ENCODE measurements around the gene RHOB. TPM values are rescaled to one million over a fixed set of nuclear protein-coding genes. Genes with fewer than 3 reads are reported as not detected.
A peak's percentile ranks its signal among the peaks of the same experiment; 100 is the strongest.

Gene RHOB
- total and polyA plus RNA-seq, 2 of the 13 experiments (the other 11 are each of a cell fraction or from before 2014, with no cell fraction given): 192 to 268 TPM

DNA sequence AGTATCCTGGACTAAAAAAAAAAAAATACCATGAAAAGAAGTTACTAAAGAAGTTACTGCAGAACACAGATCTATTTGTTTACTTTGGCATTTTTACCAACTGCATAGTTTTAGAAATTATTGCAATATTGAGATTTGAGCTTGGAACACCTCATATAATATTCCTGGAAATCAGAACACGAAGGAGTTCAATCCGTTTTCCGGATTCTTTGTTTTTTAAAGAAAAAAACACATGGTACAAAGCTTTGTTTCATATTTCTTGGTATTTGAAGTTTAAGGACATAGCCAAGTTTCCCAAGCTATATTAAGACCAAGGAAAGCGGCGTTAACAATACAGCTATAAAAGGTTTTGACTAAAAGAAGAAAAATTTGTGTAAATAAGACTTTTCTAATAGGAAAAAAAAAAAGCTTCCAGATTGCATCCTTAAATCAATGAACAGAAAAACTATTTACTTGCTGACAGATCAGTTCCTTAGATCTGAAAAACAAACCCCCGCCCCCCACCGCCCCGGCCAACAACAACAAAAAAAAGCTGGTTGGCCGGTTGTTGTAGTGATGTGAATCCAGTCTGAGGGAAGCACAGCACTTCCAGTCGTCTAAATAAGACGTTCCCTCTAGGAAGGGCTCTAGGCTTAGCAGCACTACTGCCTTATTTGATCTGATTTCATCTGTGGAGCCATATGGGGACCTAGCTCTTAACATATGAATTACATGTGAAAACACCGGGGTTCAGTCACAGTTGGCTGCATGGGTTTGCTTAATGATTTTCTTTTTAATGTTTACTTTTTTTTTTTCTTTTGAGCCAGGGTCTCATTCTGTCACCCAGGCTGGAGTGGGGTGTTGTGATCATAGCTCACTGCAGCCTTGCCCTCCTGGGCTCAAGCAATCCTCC, 2.5 kb upstream of the RHOB start (continued):
- TF ChIP-seq, protein P1, sequence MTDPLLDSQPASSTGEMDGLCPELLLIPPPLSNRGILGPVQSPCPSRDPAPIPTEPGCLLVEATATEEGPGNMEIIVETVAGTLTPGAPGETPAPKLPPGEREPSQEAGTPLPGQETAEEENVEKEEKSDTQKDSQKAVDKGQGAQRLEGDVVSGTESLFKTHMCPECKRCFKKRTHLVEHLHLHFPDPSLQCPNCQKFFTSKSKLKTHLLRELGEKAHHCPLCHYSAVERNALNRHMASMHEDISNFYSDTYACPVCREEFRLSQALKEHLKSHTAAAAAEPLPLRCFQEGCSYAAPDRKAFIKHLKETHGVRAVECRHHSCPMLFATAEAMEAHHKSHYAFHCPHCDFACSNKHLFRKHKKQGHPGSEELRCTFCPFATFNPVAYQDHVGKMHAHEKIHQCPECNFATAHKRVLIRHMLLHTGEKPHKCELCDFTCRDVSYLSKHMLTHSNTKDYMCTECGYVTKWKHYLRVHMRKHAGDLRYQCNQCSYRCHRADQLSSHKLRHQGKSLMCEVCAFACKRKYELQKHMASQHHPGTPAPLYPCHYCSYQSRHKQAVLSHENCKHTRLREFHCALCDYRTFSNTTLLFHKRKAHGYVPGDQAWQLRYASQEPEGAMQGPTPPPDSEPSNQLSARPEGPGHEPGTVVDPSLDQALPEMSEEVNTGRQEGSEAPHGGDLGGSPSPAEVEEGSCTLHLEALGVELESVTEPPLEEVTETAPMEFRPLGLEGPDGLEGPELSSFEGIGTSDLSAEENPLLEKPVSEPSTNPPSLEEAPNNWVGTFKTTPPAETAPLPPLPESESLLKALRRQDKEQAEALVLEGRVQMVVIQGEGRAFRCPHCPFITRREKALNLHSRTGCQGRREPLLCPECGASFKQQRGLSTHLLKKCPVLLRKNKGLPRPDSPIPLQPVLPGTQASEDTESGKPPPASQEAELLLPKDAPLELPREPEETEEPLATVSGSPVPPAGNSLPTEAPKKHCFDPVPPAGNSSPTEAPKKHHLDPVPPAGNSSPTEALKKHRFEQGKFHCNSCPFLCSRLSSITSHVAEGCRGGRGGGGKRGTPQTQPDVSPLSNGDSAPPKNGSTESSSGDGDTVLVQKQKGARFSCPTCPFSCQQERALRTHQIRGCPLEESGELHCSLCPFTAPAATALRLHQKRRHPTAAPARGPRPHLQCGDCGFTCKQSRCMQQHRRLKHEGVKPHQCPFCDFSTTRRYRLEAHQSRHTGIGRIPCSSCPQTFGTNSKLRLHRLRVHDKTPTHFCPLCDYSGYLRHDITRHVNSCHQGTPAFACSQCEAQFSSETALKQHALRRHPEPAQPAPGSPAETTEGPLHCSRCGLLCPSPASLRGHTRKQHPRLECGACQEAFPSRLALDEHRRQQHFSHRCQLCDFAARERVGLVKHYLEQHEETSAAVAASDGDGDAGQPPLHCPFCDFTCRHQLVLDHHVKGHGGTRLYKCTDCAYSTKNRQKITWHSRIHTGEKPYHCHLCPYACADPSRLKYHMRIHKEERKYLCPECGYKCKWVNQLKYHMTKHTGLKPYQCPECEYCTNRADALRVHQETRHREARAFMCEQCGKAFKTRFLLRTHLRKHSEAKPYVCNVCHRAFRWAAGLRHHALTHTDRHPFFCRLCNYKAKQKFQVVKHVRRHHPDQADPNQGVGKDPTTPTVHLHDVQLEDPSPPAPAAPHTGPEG (CRISPR knock-in tag; IDR thresholded peaks at IDR 0.05): no peak
- no peak for TF ChIP-seq HNF1A (IDR thresholded peaks at IDR 0.05; ENCODE audit: low read depth)
- TF ChIP-seq HNF1A (CRISPR knock-in tag; IDR thresholded peaks at IDR 0.05; ENCODE audit: borderline replicate concordance): no peak
- no peak for TF ChIP-seq ISL2 (CRISPR knock-in tag; IDR thresholded peaks at IDR 0.05)
- TF ChIP-seq SALL1 (CRISPR knock-in tag; IDR thresholded peaks at IDR 0.05): peak; percentile 45; the same call in 1 of the 2 replicates
- TF ChIP-seq NBN (conservative IDR thresholded peaks at IDR 0.05): no peak
- TF ChIP-seq RXRB (CRISPR knock-in tag; IDR thresholded peaks at IDR 0.05; ENCODE audit: borderline replicate concordance): no peak
- TF ChIP-seq ARNT2 (CRISPR knock-in tag; IDR thresholded peaks at IDR 0.05; ENCODE audit: low read depth): 0 out of 2 replicates have a peak, but pooled peaks have one; percentile 13
- TF ChIP-seq ZNF781 (CRISPR knock-in tag; IDR thresholded peaks at IDR 0.05; ENCODE audit: borderline replicate concordance, not compliant biosample characterization): no peak
- no peak for TF ChIP-seq ERF (CRISPR knock-in tag; IDR thresholded peaks at IDR 0.05)
- TF ChIP-seq ZNF382 (CRISPR knock-in tag; IDR thresholded peaks at IDR 0.05; ENCODE audit: borderline replicate concordance): no peak
- TF ChIP-seq ZHX1 (CRISPR knock-in tag; IDR thresholded peaks at IDR 0.05; ENCODE audit: low read depth): no peak
- TF ChIP-seq, protein P2, sequence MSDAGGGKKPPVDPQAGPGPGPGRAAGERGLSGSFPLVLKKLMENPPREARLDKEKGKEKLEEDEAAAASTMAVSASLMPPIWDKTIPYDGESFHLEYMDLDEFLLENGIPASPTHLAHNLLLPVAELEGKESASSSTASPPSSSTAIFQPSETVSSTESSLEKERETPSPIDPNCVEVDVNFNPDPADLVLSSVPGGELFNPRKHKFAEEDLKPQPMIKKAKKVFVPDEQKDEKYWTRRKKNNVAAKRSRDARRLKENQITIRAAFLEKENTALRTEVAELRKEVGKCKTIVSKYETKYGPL (CRISPR knock-in tag; IDR thresholded peaks at IDR 0.05): no peak
- TF ChIP-seq MAZ (IDR thresholded peaks at IDR 0.05; ENCODE audit: borderline replicate concordance, low read depth, low read length): no peak
- 0 out of 2 replicates have a peak, but pooled peaks have one; percentile 4 for TF ChIP-seq MAZ (CRISPR knock-in tag; IDR thresholded peaks at IDR 0.05; ENCODE audit: low read depth)
